K562 (cell line): Measurements from ENCODE around the gene TMEM95. TPM values are rescaled to one million over a fixed set of nuclear protein-coding genes. Genes with fewer than 3 reads are reported as not detected.

Experiments used
- ATAC-seq: fragments of 200-7000 bp; cut with Tn5 transposase; 3 replicates; pipeline ENCODE4 v1.9.1; 2020; ENCODE audit warnings: moderate library complexity
- Bru-seq: library from RNA; stranded (reverse); fragments of 400-500 nt; gene quantifications from one replicate; lab custom pipeline; 2021; lab: Mats Ljungman, UMichigan
- BruChase-seq, 2 experiments: library from RNA; stranded (reverse); fragments of 400-500 nt; gene quantifications; one replicate each; lab custom pipeline; 2021; lab: Mats Ljungman, UMichigan
- BruUV-seq: library from RNA; stranded (reverse); fragments of 400-500 nt; replicated peaks from 2 replicates; lab custom pipeline; 2021; lab: Mats Ljungman, UMichigan
- CTCF ChIA-PET: fragments of 300-600 bp; formaldehyde crosslinking; extraction: SDS; loops from one replicate; lab custom pipeline; 2021; ENCODE audit warnings: low intra/inter-chr PET ratio; lab: Yijun Ruan, JAX
- POLR2A ChIA-PET: fragments of 300-600, 350-650 bp; sonication (Branson Sonifier 250); formaldehyde crosslinking; extraction: SDS; loops from one replicate; lab custom pipeline; 2021; ENCODE audit warnings: antibody characterized with exemption, inconsistent platforms; lab: Yijun Ruan, JAX
- DNase-seq, 4 experiments: peaks; one replicate each; pipeline versions ENCODE4 v3.0.0 to v3.0.0-alpha.2; 2011 to 2018; ENCODE audit warnings: low spot score in 3 of 4, mixed read lengths in 3 of 4; ENCODE audit errors: extremely low read depth in 1 of 4
- FAIRE-seq: peaks from 2 replicates; lab custom pipeline; 2011; peaks lifted over from hg19 to GRCh38; lab: Jason Lieb, UNC
- H2AFZ ChIP-seq: 2 replicates; pipeline ENCODE4 v1.6.0; 2011; ENCODE audit warnings: low read depth, low read length, control low read depth, inconsistent platforms
- H3K27ac ChIP-seq: fragments of 200-600 bp; 3 replicates; pipeline ENCODE4 v1.8.0; 2011; ENCODE audit warnings: low read depth, mild to moderate bottlenecking, control low read depth, inconsistent platforms, low read length, moderate library complexity, mixed read lengths; ENCODE audit errors: extremely low read depth
- H3K27me3 ChIP-seq, 2 experiments: fragments of 300-600 bp in 1 of 2; 2 replicates in 1 of 2; 3 replicates in 1 of 2; pipeline versions ENCODE4 v1.6.0 to v1.8.0; 2011; ENCODE audit warnings: inconsistent platforms in 2 of 2, low read length in 2 of 2, mild to moderate bottlenecking in 1 of 2, mixed read lengths in 1 of 2, moderate library complexity in 1 of 2; ENCODE audit not compliant: control insufficient read depth in 2 of 2, insufficient read depth in 2 of 2
- H3K36me3 ChIP-seq: fragments of 300-600 bp; 3 replicates; pipeline ENCODE4 v1.8.0; 2011; ENCODE audit warnings: mild to moderate bottlenecking, low read length, inconsistent platforms; ENCODE audit not compliant: control insufficient read depth, insufficient read depth
- H3K4me1 ChIP-seq, 2 experiments: fragments of 200-600 bp in 1 of 2; replicated peaks in 1 of 2; 2 replicates in 1 of 2; 3 replicates in 1 of 2; pipeline versions ENCODE4 v1.5.1 to v1.8.0; 2011; ENCODE audit warnings: inconsistent platforms in 2 of 2, low read length in 2 of 2, mild to moderate bottlenecking in 1 of 2, mixed read lengths in 1 of 2, moderate library complexity in 1 of 2; ENCODE audit not compliant: control insufficient read depth in 2 of 2, insufficient read depth in 2 of 2
- H3K4me2 ChIP-seq: 2 replicates; pipeline ENCODE4 v1.6.1; 2011; ENCODE audit warnings: low read length, control low read depth, inconsistent platforms, mixed read lengths; ENCODE audit not compliant: insufficient read depth
- H3K4me3 ChIP-seq: fragments of 200-600 bp; sonication (generic), shearing (Covaris generic); 2 replicates; pipeline ENCODE4 v1.5.1; 2016; ENCODE audit warnings: control low read depth, inconsistent platforms
- H3K79me2 ChIP-seq: fragments of 200-600 bp; 3 replicates; pipeline ENCODE4 v1.8.0; 2011; ENCODE audit warnings: low read length, inconsistent platforms; ENCODE audit not compliant: control insufficient read depth, insufficient read depth
- H3K9ac ChIP-seq, 2 experiments: 2 replicates each; pipeline versions ENCODE4 v1.6.0 to v1.6.1; 2011; ENCODE audit warnings: low read depth in 2 of 2, low read length in 2 of 2, control low read depth in 1 of 2, inconsistent platforms in 1 of 2, mild to moderate bottlenecking in 1 of 2, mixed read lengths in 1 of 2; ENCODE audit not compliant: insufficient read depth in 1 of 2
- H3K9me1 ChIP-seq: one replicate; pipeline ENCODE4 v1.6.0; 2011; ENCODE audit warnings: inconsistent platforms, mild to moderate bottlenecking, low read length, moderate library complexity; ENCODE audit not compliant: control insufficient read depth, insufficient read depth
- H3K9me3 ChIP-seq: replicated peaks from 2 replicates; pipeline ENCODE4 v1.5.1; 2011; ENCODE audit warnings: low read depth, low read length, inconsistent platforms; ENCODE audit not compliant: control insufficient read depth, insufficient read depth
- H4K20me1 ChIP-seq: replicated peaks from 2 replicates; pipeline ENCODE4 v1.6.1; 2011; ENCODE audit warnings: low read length, inconsistent platforms, mixed read lengths; ENCODE audit not compliant: control insufficient read depth, insufficient read depth
- BRD4 ChIP-seq: fragments of 200-600 bp; sonication (generic); IDR thresholded peaks from 2 replicates; pipeline ENCODE4 v1.6.1; 2017; ENCODE audit warnings: inconsistent platforms
- CHCHD3 ChIP-seq: fragments of 250-450 bp; sonication (Bioruptor Pico); IDR thresholded peaks from 2 replicates; pipeline ENCODE4 v2.1.2; 2022; ENCODE audit warnings: mild to moderate bottlenecking
- COPS2 ChIP-seq: fragments of 450-650 bp; conservative IDR thresholded peaks from 2 replicates; pipeline ENCODE4 v1.6.1; 2016; ENCODE audit warnings: mild to moderate bottlenecking, moderate library complexity
- ETS2 ChIP-seq: IDR thresholded peaks from 2 replicates; pipeline ENCODE4 v1.6.1; 2016; ENCODE audit warnings: borderline replicate concordance, missing genetic modification characterization, mild to moderate bottlenecking, moderate library complexity, missing compliant biosample characterization; ENCODE audit not compliant: poor library complexity, severe bottlenecking
- FOSL1 ChIP-seq: fragments of 200-800 bp; sonication (Bioruptor generic); conservative IDR thresholded peaks from 2 replicates; pipeline ENCODE4 v1.6.1; 2016; ENCODE audit warnings: missing genetic modification characterization, missing compliant biosample characterization
- MEF2A ChIP-seq: IDR thresholded peaks from 2 replicates; pipeline ENCODE4 v1.6.1; 2011; ENCODE audit warnings: low read depth, mild to moderate bottlenecking, low read length, moderate library complexity; ENCODE audit not compliant: control insufficient read depth
- PRPF4 ChIP-seq: fragments of 200-400 bp; formaldehyde crosslinking; IDR thresholded peaks from one replicate; pipeline ENCODE4 v1.6.1; 2017; ENCODE audit warnings: low read length, low read depth, mild to moderate bottlenecking; ENCODE audit not compliant: insufficient read depth, poor library complexity, severe bottlenecking
- SRSF1 ChIP-seq: fragments of 200-400 bp; formaldehyde crosslinking; IDR thresholded peaks from 2 replicates; pipeline ENCODE4 v1.6.1; 2017; ENCODE audit warnings: mild to moderate bottlenecking, low read depth, low read length, moderate library complexity
- TAF9B ChIP-seq: fragments of 450-650 bp; IDR thresholded peaks from 2 replicates; pipeline ENCODE4 v1.6.1; 2018; ENCODE audit warnings: mild to moderate bottlenecking; ENCODE audit not compliant: partially characterized antibody
- TSC22D4 ChIP-seq: fragments of 450-650 bp; IDR thresholded peaks from 2 replicates; pipeline ENCODE4 v1.6.1; 2016; ENCODE audit warnings: missing genetic modification characterization, missing biosample characterization, control low read depth
- ZFX ChIP-seq: sonication (generic); formaldehyde crosslinking; IDR thresholded peaks from 2 replicates; pipeline ENCODE4 v1.8.0; 2022; ENCODE audit warnings: mild to moderate bottlenecking, missing genetic modification reagents, moderate library complexity
- ZNF561 ChIP-seq: fragments of 450-650 bp; formaldehyde crosslinking; conservative IDR thresholded peaks from 2 replicates; pipeline ENCODE4 v1.4.0; 2020; ENCODE audit warnings: mild to moderate bottlenecking, moderate library complexity
- WGBS: fragments of 100-300 bp; shearing (Covaris generic); methylation state at CpG from one replicate; pipeline ENCODE4 v1.1.6; 2016; ENCODE audit warnings: low coverage, mixed read lengths; ENCODE audit not compliant: insufficient coverage; ENCODE audit errors: missing lambda C conversion rate; 5-methylcytosine and 5-hydroxymethylcytosine counted together
- in situ Hi-C: fragments of 300-500 bp; cut with MboI; formaldehyde crosslinking; loops from 4 replicates; pipeline ENCODE4 v1.15.0; 2018; ENCODE audit warnings: inconsistent platforms, mixed read lengths
- intact Hi-C: fragments of 100-400 bp; cut with micrococcal nuclease; formaldehyde crosslinking; loops from 2 replicates; pipeline ENCODE4 v1.14.2; 2022
- long read RNA-seq, 3 experiments: library from polyadenylated mRNA in 2 of 3; library from RNA in 1 of 3; unstranded in 2 of 3; stranded (forward) in 1 of 3; transcript quantifications; one replicate each; pipeline ENCODE4 v2.0.0, GENCODE V29; 2019 to 2022
- polyA minus RNA-seq, 3 experiments: library from RNA; depleted of rRNA, polyadenylated mRNA; stranded (reverse); fragments of >200 nt; gene quantifications; 2 replicates each; pipeline ENCODE4 v1.2.3, GENCODE V29; 2011
- polyA plus RNA-seq, 8 experiments: library from polyadenylated mRNA; depleted of rRNA in 4 of 8; stranded (reverse) in 5 of 8; unstranded in 3 of 8; fragments of >200 nt; fragmentation: Nextera tagmentation in 2 of 8; fragmentation: Illumina TruSeq in 1 of 8; extraction: Ambion mirVana in 2 of 8; extraction: Trizol in 1 of 8; gene quantifications; 2 replicates each; pipeline versions ENCODE4 v1.2.1 to v1.2.3, GENCODE V29; 2011 to 2014; ENCODE audit warnings: inconsistent platforms in 1 of 8, missing spikeins in 1 of 8
- total RNA-seq, 7 experiments: library from RNA; depleted of rRNA in 6 of 7; stranded (reverse); fragments of >200 nt in 6 of 7; fragmentation: Illumina TruSeq in 2 of 7; extraction: Trizol in 2 of 7; gene quantifications; 2 replicates each; pipeline versions ENCODE4 v1.2.1 to v1.2.3, GENCODE V29; 2011 to 2021; ENCODE audit warnings: low replicate concordance in 1 of 7
- TF ChIP-seq, protein P1 (sequence below): sonication (generic); formaldehyde crosslinking; IDR thresholded peaks from 2 replicates; pipeline ENCODE4 v1.8.0; 2022; ENCODE audit warnings: mild to moderate bottlenecking, low read depth, missing genetic modification reagents

Gene TMEM95, protein sequence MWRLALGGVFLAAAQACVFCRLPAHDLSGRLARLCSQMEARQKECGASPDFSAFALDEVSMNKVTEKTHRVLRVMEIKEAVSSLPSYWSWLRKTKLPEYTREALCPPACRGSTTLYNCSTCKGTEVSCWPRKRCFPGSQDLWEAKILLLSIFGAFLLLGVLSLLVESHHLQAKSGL
- not detected in 2 replicates for total RNA-seq (2011; cell fraction: chromatin; rRNA removed; ENCODE audit: low replicate concordance)
- total RNA-seq (2011; cell fraction: nucleolus; rRNA removed), result not detected in 2 replicates
- total RNA-seq (2011; cell fraction: nucleoplasm; rRNA removed), result not detected in 2 replicates
- total RNA-seq (2014; rRNA removed) (not detected in 2 replicates), total RNA-seq (2014; rRNA removed; fragmentation: Illumina TruSeq; extraction: Trizol) (not detected in 2 replicates), total RNA-seq (2015; rRNA removed; fragmentation: Illumina TruSeq; extraction: Trizol) (not detected in 2 replicates), total RNA-seq (2021) (not detected in 2 replicates), polyA plus RNA-seq (2011; rRNA removed) (not detected in 2 replicates), polyA plus RNA-seq (2014; fragmentation: Illumina TruSeq; extraction: Trizol) (not detected in 2 replicates), polyA plus RNA-seq (2014; fragmentation: Nextera tagmentation; extraction: Ambion mirVana) (not detected), polyA plus RNA-seq (2014; rRNA removed) (not detected in 2 replicates), polyA minus RNA-seq (2011; rRNA and poly(A)+ RNA removed) (not detected in 2 replicates), Bru-seq, nascent RNA (percentile 29 among the genes with signal in this experiment), BruChase-seq, experiment 1, labeled RNA remaining after a 2-hour chase (percentile 26 among the genes with signal in this experiment), BruChase-seq, experiment 2, labeled RNA remaining after a 6-hour chase (percentile 24 among the genes with signal in this experiment)
- polyA plus RNA-seq (2011; cell fraction: cytosol; rRNA removed), result not detected in 2 replicates
- not detected in 2 replicates for polyA plus RNA-seq (2011; cell fraction: nucleus; rRNA removed)
- not detected in 2 replicates for polyA plus RNA-seq (2012)
- not detected in 2 replicates for polyA minus RNA-seq (2011; cell fraction: cytosol; rRNA and poly(A)+ RNA removed)
- polyA minus RNA-seq (2011; cell fraction: nucleus; rRNA and poly(A)+ RNA removed), result not detected in 2 replicates
- long read RNA-seq, experiment 1, result 0 reads
- long read RNA-seq, experiment 2, result 0 reads
- long read RNA-seq, experiment 3, result 0 reads

DNA sequence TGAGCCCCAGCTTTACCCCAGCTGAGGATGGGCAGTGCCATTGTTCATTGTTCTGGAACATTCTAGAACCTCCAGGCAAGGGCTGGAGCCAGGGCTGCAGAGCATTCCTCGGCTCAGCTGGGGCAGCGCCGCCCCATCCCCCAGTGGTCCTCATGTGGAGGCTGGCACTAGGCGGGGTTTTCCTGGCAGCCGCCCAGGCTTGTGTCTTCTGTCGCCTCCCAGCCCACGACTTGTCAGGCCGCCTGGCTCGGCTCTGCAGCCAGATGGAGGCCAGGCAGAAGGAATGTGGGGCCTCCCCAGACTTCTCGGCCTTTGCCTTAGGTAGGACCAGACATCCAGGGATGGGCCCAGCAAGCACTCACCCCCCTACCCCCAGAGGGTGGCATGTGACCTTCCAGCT is at the start of gene TMEM95:
Gene TMEM95, plus strand, starts transcription at position 104 of the 400 bp plus-strand sequence. Its CDS starts 49 bp downstream, at position 153.
- no peaks in the 10 kb centered on the region for H3K36me3 ChIP-seq
- 0 out of 2 replicates have a peak within 1 kb of the TSS, but pooled peaks have one; percentile 48 for H2AFZ ChIP-seq
- intact Hi-C loops (loop anchor here (5.0 kb wide), 2 partner anchors 147 to 207 kb away; partner anchors contain the start of gene SENP3), in situ Hi-C loops (loop anchor here (10.0 kb wide), 1 partner anchor 200 kb away; the partner anchor contains the start of gene TNFSF13)
- BruUV-seq, result no TSS peak
- H3K27me3 ChIP-seq, result no peaks in the 10 kb centered on the region
- no peak within 1 kb of the TSS for H3K4me3 ChIP-seq
- DNase-seq, result no peak
- ChIA-PET POLR2A (interaction anchor here (0.7 kb wide), 1 partner anchor 273 kb away, joined by 4 read pairs; the partner anchor contains the start of gene SAT2), CTCF (no interaction called here)
- H4K20me1 ChIP-seq, result no peaks in the 10 kb centered on the region
- peaks cover 8% of the 10 kb centered on the region for H3K79me2 ChIP-seq
- no peak within 1 kb of the TSS for H3K9ac ChIP-seq
- H3K4me1 ChIP-seq, result peaks cover 3 to 47% of the 10 kb centered on the region in 2 experiments; a peak in 3 of 5 replicates
- H3K9me1 ChIP-seq, result no peaks in the 10 kb centered on the region
- ATAC-seq, result no peak
- 84% methylated on average over 5 of the region's 10 CpGs for WGBS
- no peaks in the 10 kb centered on the region for H3K9me3 ChIP-seq
- no peak within 1 kb of the TSS for H3K4me2 ChIP-seq
- FAIRE-seq, result no peak
- H3K27ac ChIP-seq, result no peak within 1 kb of the TSS
- TF ChIP-seq TAF9B (no peak), FOSL1 (tag) (no peak), TSC22D4 (no peak), MEF2A (no peak), CHCHD3 (CRISPR knock-in tag) (no peak), SRSF1 (no peak), ETS2 (tag) (no peak), BRD4 (no peak), ZFX (no peak), ZNF561 (CRISPR knock-in tag) (no peak), PRPF4 (no peak), COPS2 (no peak)
- TF ChIP-seq, protein P1, sequence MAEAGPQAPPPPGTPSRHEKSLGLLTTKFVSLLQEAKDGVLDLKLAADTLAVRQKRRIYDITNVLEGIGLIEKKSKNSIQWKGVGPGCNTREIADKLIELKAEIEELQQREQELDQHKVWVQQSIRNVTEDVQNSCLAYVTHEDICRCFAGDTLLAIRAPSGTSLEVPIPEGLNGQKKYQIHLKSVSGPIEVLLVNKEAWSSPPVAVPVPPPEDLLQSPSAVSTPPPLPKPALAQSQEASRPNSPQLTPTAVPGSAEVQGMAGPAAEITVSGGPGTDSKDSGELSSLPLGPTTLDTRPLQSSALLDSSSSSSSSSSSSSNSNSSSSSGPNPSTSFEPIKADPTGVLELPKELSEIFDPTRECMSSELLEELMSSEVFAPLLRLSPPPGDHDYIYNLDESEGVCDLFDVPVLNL (CRISPR knock-in tag), result no peak
